Endothelial cell of umbilical vein (primary cell): Measurements from ENCODE around the gene GLI3. TPM values are rescaled to one million over a fixed set of nuclear protein-coding genes. Genes with fewer than 3 reads are reported as not detected.
A peak's percentile ranks its signal among the peaks of the same experiment; 100 is the strongest.

Source experiments
- BruUV-seq: library from RNA; stranded (reverse); fragments of 400-500 nt; replicated peaks from 2 replicates; lab custom pipeline; 2021; lab: Mats Ljungman, UMichigan
- CTCF ChIA-PET: fragments of 300-600, 350-600 bp; sonication (Branson Sonifier 250); formaldehyde crosslinking; loops from one replicate; lab custom pipeline; 2021; ENCODE audit warnings: antibody characterized with exemption, inconsistent platforms; lab: Charles Lee
- POLR2A ChIA-PET: fragments of 300-600, 350-600 bp; sonication (Branson Sonifier 250); formaldehyde crosslinking; loops from one replicate; lab custom pipeline; 2021; ENCODE audit warnings: antibody characterized with exemption, inconsistent platforms; lab: Charles Lee
- DNase-seq: peaks from one replicate; pipeline ENCODE4 v3.0.0-alpha.2; 2011; ENCODE audit warnings: low read depth, low spot score
- FAIRE-seq: peaks from 2 replicates; lab custom pipeline; 2011; peaks lifted over from hg19 to GRCh38; lab: Jason Lieb, UNC
- H2AFZ ChIP-seq: 2 replicates; pipeline ENCODE4 v1.6.0; 2012; ENCODE audit warnings: low read depth, low read length, control low read depth, inconsistent platforms
- H3K27ac ChIP-seq: 2 replicates; pipeline ENCODE4 v1.5.1; 2011; ENCODE audit warnings: low read depth, mild to moderate bottlenecking, control low read depth, low read length, moderate library complexity; ENCODE audit not compliant: insufficient read depth
- H3K27me3 ChIP-seq, 2 experiments: 2 replicates each; pipeline versions ENCODE4 v1.6.0 to v1.6.1; 2011; ENCODE audit warnings: low read length in 2 of 2, mixed read lengths in 1 of 2; ENCODE audit not compliant: control insufficient read depth in 2 of 2, insufficient read depth in 2 of 2
- H3K36me3 ChIP-seq, 2 experiments: 2 replicates in 1 of 2; 3 replicates in 1 of 2; pipeline ENCODE4 v1.5.1; 2011; ENCODE audit warnings: low read length in 2 of 2, mild to moderate bottlenecking in 1 of 2, moderate library complexity in 1 of 2; ENCODE audit not compliant: control insufficient read depth in 2 of 2, insufficient read depth in 2 of 2; ENCODE audit errors: extremely low read depth in 1 of 2
- H3K4me1 ChIP-seq: 3 replicates; pipeline ENCODE4 v1.5.1; 2011; ENCODE audit warnings: mild to moderate bottlenecking, low read length; ENCODE audit not compliant: control insufficient read depth, insufficient read depth; ENCODE audit errors: extremely low read depth
- H3K4me2 ChIP-seq: 2 replicates; pipeline ENCODE4 v1.6.1; 2011; ENCODE audit warnings: low read length, control low read depth, mixed read lengths; ENCODE audit not compliant: insufficient read depth
- H3K4me3 ChIP-seq, 3 experiments: fragments of 200-600 bp in 1 of 3; sonication (generic), shearing (Covaris generic) in 1 of 3; replicated peaks in 1 of 3; 2 replicates each; pipeline ENCODE4 v1.5.1; 2011 to 2016; ENCODE audit warnings: control low read depth in 3 of 3, low read length in 3 of 3, mild to moderate bottlenecking in 2 of 3, inconsistent platforms in 1 of 3, low read depth in 1 of 3, moderate library complexity in 1 of 3; ENCODE audit not compliant: insufficient read depth in 1 of 3
- H3K79me2 ChIP-seq: 2 replicates; pipeline ENCODE4 v1.6.0; 2012; ENCODE audit warnings: low read length, inconsistent platforms; ENCODE audit not compliant: control insufficient read depth, insufficient read depth
- H3K9ac ChIP-seq: replicated peaks from 2 replicates; pipeline ENCODE3; 2011; ENCODE audit warnings: low read length, control low read depth; ENCODE audit not compliant: insufficient read depth; ENCODE audit errors: extremely low read depth
- H3K9me1 ChIP-seq: replicated peaks from 3 replicates; pipeline ENCODE4 v1.6.0; 2011; ENCODE audit warnings: mild to moderate bottlenecking, low read length; ENCODE audit not compliant: control insufficient read depth, insufficient read depth; ENCODE audit errors: extremely low read depth
- H3K9me3 ChIP-seq: replicated peaks from 2 replicates; pipeline ENCODE4 v1.5.1; 2012; ENCODE audit warnings: low read length, inconsistent platforms; ENCODE audit not compliant: control insufficient read depth, insufficient read depth
- H4K20me1 ChIP-seq: replicated peaks from 2 replicates; pipeline ENCODE3; 2011; ENCODE audit warnings: mild to moderate bottlenecking, low read length; ENCODE audit not compliant: control insufficient read depth, insufficient read depth; ENCODE audit errors: extremely low read depth
- CTCF ChIP-seq, 2 donors: IDR thresholded peaks; 1 replicate in 1 of 2; 2 replicates in 1 of 2; pipeline ENCODE4 v1.5.1; 2011; ENCODE audit warnings: low read length in 2 of 2, mild to moderate bottlenecking in 2 of 2, moderate library complexity in 2 of 2, control low read depth in 1 of 2, inconsistent platforms in 1 of 2, low read depth in 1 of 2; ENCODE audit not compliant: insufficient read depth in 1 of 2; ENCODE audit errors: extremely low read depth in 1 of 2
- EZH2 ChIP-seq: IDR thresholded peaks from 2 replicates; pipeline ENCODE4 v1.6.1; 2012; ENCODE audit warnings: borderline replicate concordance, low read depth, mild to moderate bottlenecking, moderate library complexity, low read length, inconsistent platforms; ENCODE audit not compliant: severe bottlenecking
- FOS ChIP-seq: IDR thresholded peaks from 2 replicates; pipeline ENCODE4 v1.6.1; 2011; ENCODE audit warnings: mild to moderate bottlenecking, low read length, moderate library complexity, borderline replicate concordance; ENCODE audit not compliant: insufficient read depth
- GATA2 ChIP-seq: IDR thresholded peaks from 2 replicates; pipeline ENCODE4 v1.7.0; 2011; ENCODE audit warnings: low read depth, mild to moderate bottlenecking, moderate library complexity, mixed read lengths, low read length; ENCODE audit not compliant: insufficient read length, insufficient read depth
- JUN ChIP-seq: IDR thresholded peaks from 2 replicates; pipeline ENCODE4 v1.6.1; 2011; ENCODE audit warnings: borderline replicate concordance, low read depth; ENCODE audit not compliant: insufficient read length, insufficient read depth
- MAX ChIP-seq: IDR thresholded peaks from 2 replicates; pipeline ENCODE4 v1.6.1; 2011; ENCODE audit not compliant: insufficient read depth, insufficient read length
- MYC ChIP-seq: IDR thresholded peaks from one replicate; pipeline ENCODE4 v1.6.1; 2011; ENCODE audit warnings: mild to moderate bottlenecking, low read depth, low read length
- POLR2A ChIP-seq: IDR thresholded peaks from 2 replicates; pipeline ENCODE4 v1.6.1; 2012; ENCODE audit warnings: low read depth, mild to moderate bottlenecking, control low read depth, low read length
- POLR2AphosphoS5 ChIP-seq: IDR thresholded peaks from 2 replicates; pipeline ENCODE4 v1.6.1; 2012; ENCODE audit warnings: low read depth, mild to moderate bottlenecking, control low read depth, low read length, moderate library complexity; ENCODE audit not compliant: insufficient read depth
- dilution Hi-C: fragments of 300-500 bp; cut with MboI; formaldehyde crosslinking; loops from one replicate; pipeline ENCODE4 v1.15.0; 2019; ENCODE audit warnings: low sequenced_read_pairs; ENCODE audit not compliant: extremely low pct_ligation_motif_present
- intact Hi-C: fragments of 100-400 bp; cut with micrococcal nuclease; formaldehyde crosslinking; loops from one replicate; pipeline ENCODE4 v1.10.0; 2022
- polyA plus RNA-seq, 4 experiments: library from polyadenylated mRNA; depleted of rRNA in 3 of 4; stranded (reverse) in 3 of 4; unstranded in 1 of 4; fragments of >200 nt; gene quantifications; 2 replicates each; pipeline versions ENCODE4 v1.2.1 to v1.2.3, GENCODE V29; 2011 to 2012; ENCODE audit warnings: missing spikeins in 1 of 4
- total RNA-seq: library from RNA; stranded (reverse); gene quantifications from 2 replicates; pipeline ENCODE4 v1.2.3, GENCODE V29; 2021

GLI3 gene
- total and polyA plus RNA-seq, 2 donors (not counting 3 experiments of a cell fraction or from before 2014, with no cell fraction given): 6.0 to 24.9 TPM

GRCh38 chr7:42236266-42236975 lies 588 bp downstream of the GLI3 start:
- H3K4me2 ChIP-seq: peak overlapping the region; percentile 88
- peaks cover 23% of the 10 kb centered on the region for H3K4me1 ChIP-seq
- peak overlapping the region; percentile 85 to 95 (median 90) for H3K4me3 ChIP-seq
- H3K9me1 ChIP-seq: no peaks in the 10 kb centered on the region
- H3K79me2 ChIP-seq: no peaks in the 10 kb centered on the region
- BruUV-seq: no TSS peak
- peak overlapping the region; percentile 51 for H3K27ac ChIP-seq
- intact Hi-C loops (loop anchor here (2.0 to 10.0 kb wide), 5 partner anchors 129 to 1488 kb away; partner anchors contain the start of gene COA1), dilution Hi-C loops (loop anchor here (25.0 kb wide), 1 partner anchor 249 kb away; no protein-coding TSS in a partner anchor)
- FAIRE-seq (peak; percentile 55), DNase-seq (peak; percentile 66)
- H3K36me3 ChIP-seq: no peaks in the 10 kb centered on the region
- no peak for TF ChIP-seq GATA2
- TF ChIP-seq EZH2: no peak
- no peak for TF ChIP-seq MYC
- TF ChIP-seq CTCF (IDR thresholded peaks at IDR 0.05; ENCODE audit: extremely low read depth in 1 of 2, insufficient read depth in 1 of 2, low read depth in 1 of 2, low read length in 2 of 2): no peak
- TF ChIP-seq FOS: no peak
- no peak for TF ChIP-seq MAX
- no peak for TF ChIP-seq JUN
- TF ChIP-seq POLR2A: no peak
- TF ChIP-seq POLR2AphosphoS5: no peak
- ChIA-PET POLR2A (no interaction called here), CTCF (interaction anchor here (0.8 to 1.0 kb wide), 2 partner anchors 11 to 37 kb away, joined by 3 read pairs; no protein-coding TSS in a partner anchor)
- H3K27me3 ChIP-seq: no peaks in the 10 kb centered on the region
- no peaks in the 10 kb centered on the region for H3K9me3 ChIP-seq
- peak overlapping the region; percentile 72 for H3K9ac ChIP-seq
- H2AFZ ChIP-seq: peak overlapping the region; percentile 61
- H4K20me1 ChIP-seq: no peaks in the 10 kb centered on the region
